Psoas muscle (tissue), 8 donors: ENCODE results near the gene FRAT2. TPM values are rescaled to one million over a fixed set of nuclear protein-coding genes. Genes with fewer than 3 reads are reported as not detected.

ENCODE experiments used
- ATAC-seq, 4 donors: fragments of 200-7000 bp; cut with Tn5 transposase; one replicate each; pipeline ENCODE4 v1.9.1; 2020; ENCODE audit warnings: moderate library complexity in 3 of 4, mild to moderate bottlenecking in 2 of 4
- DNase-seq, 2 donors: peaks; one replicate each; pipeline ENCODE4 v3.0.0-alpha.2; 2020
- H3K27ac ChIP-seq: fragments of 200-600 bp; one replicate; pipeline ENCODE4 v1.8.0; 2022
- H3K27me3 ChIP-seq, 3 donors: fragments of 200-600 bp in 1 of 3; one replicate each; pipeline versions ENCODE4 v1.6.1 to v1.8.0; 2013 to 2022; ENCODE audit warnings: low read length in 2 of 3, mild to moderate bottlenecking in 2 of 3, moderate library complexity in 1 of 3; ENCODE audit not compliant: insufficient read depth in 3 of 3
- H3K36me3 ChIP-seq, 2 donors: fragments of 200-600 bp in 1 of 2; one replicate each; pipeline versions ENCODE4 v1.6.1 to v1.8.0; 2013 to 2022; ENCODE audit warnings: low read depth in 1 of 2, mild to moderate bottlenecking in 1 of 2, moderate library complexity in 1 of 2; ENCODE audit not compliant: insufficient read depth in 1 of 2
- H3K4me1 ChIP-seq: fragments of 200-600 bp; one replicate; pipeline ENCODE4 v1.8.0; 2022
- H3K4me3 ChIP-seq: fragments of 200-600 bp; one replicate; pipeline ENCODE4 v1.8.0; 2022; ENCODE audit warnings: mild to moderate bottlenecking
- H3K9me3 ChIP-seq: fragments of 200-600 bp; one replicate; pipeline ENCODE4 v1.8.0; 2022
- WGBS, 3 donors: extraction: QIAGEN DNeasy Blood & Tissue Kit; methylation state at CpG; one replicate each; pipeline versions ENCODE4 v1.1.6 to v1.1.7; 2013; 5-methylcytosine and 5-hydroxymethylcytosine counted together
- intact Hi-C, 2 donors: fragments of 100-400 bp; cut with DNase I; formaldehyde crosslinking; loops; one replicate each; pipeline versions ENCODE4 v1.11.0 to v1.14.2; 2022
- polyA plus RNA-seq, 3 donors: library from polyadenylated mRNA; stranded (reverse); fragments of 200-250 nt; gene quantifications; one replicate each; pipeline ENCODE4 v1.2.3, GENCODE V29; 2013
- total RNA-seq, 4 donors: library from RNA; stranded (reverse); fragmentation: NEBNext Ultra II Directional in 2 of 4; extraction: Animal tissue kit (Norgen Biotek cat#: 25700) in 2 of 4; gene quantifications; one replicate each; pipeline versions ENCODE4 v1.2.1 to v1.2.4, GENCODE V29; 2021 to 2023
- TF ChIP-seq, protein P1 (sequence below): fragments of 200-600 bp; IDR thresholded peaks from one replicate; pipeline ENCODE4 v1.8.0; 2022; ENCODE audit warnings: antibody characterized with exemption
- donor health status: healthy with polysubstance abuse.
- donor health status: DM: no; HTN: no; CAD: no; lungs with moderate emphysema.
- donor health status: Bipolar disorder and iron deficiency.
- donor health status: healthy.
- donor health status: DM: yes; HTN: yes; CAD: no.
- donor health status: DM: no; HTN: no; CAD: no.
- donor health status: DM: no; HTN: no; CAD: no.
- donor health status: DM: yes; HTN: yes; CAD: no.

FRAT2 gene
- total and polyA plus RNA-seq, 7 donors = 3.2 to 28.4 (median 7.3) TPM

DNA sequence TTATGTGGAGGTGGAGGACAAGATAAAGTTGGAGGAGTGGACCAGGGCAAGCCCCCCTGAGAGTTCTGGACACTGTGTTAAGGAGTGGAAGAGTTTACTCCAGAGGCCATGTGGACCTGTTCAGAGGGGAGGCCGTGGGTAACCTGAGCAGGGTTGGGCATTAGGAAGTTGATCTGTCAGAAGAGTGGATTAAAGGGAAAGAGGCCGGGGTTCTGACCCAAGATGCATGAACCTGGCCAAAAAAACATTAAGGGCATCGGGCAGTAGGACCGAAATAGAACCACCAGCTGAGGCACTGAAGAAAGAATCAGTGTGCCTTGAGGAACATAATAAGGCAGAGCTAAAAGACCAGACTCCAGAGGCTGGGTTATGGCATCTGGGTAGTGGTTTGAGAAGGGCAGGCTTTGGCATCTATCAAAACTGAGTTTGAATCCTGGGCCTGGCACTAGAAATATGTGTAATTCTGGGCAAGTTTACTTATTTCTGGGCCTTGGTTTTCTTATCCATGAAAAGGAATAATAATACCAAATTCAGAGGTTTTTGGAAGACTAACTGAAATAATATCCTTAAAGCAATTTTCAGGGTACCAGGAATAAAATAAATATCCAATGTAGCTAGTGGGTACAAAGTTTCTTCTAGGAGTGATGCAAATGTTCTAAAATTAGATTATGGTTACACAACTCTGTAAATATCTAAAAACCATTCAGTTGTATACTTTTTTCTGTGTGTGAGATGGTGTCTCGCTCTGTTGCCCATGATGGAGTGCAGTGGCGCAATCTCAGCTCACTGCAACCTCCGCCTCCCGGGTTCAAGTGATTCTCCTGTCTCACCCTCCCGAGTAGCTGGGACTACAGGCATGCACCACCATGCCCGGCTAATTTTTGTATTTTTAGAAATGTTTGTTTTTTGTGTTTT, 26.4 kb downstream of the FRAT2 start:
- Histone ChIP-seq H3K4me1 (peaks cover 9% of the 10 kb centered on the region), H3K9me3 (no peaks in the 10 kb centered on the region), H3K4me3 (no peak overlapping the region), H3K27ac (peak overlapping the region; percentile 68), H3K36me3 (no peaks in the 10 kb centered on the region), H3K27me3 (no peaks in the 10 kb centered on the region)
- intact Hi-C loops = no loop called here
- 57 to 73% (median 63%) methylated on average over 10 of the region's 10 CpGs for WGBS, 3 donors
- TF ChIP-seq, protein P1, sequence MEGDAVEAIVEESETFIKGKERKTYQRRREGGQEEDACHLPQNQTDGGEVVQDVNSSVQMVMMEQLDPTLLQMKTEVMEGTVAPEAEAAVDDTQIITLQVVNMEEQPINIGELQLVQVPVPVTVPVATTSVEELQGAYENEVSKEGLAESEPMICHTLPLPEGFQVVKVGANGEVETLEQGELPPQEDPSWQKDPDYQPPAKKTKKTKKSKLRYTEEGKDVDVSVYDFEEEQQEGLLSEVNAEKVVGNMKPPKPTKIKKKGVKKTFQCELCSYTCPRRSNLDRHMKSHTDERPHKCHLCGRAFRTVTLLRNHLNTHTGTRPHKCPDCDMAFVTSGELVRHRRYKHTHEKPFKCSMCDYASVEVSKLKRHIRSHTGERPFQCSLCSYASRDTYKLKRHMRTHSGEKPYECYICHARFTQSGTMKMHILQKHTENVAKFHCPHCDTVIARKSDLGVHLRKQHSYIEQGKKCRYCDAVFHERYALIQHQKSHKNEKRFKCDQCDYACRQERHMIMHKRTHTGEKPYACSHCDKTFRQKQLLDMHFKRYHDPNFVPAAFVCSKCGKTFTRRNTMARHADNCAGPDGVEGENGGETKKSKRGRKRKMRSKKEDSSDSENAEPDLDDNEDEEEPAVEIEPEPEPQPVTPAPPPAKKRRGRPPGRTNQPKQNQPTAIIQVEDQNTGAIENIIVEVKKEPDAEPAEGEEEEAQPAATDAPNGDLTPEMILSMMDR = no peak
- peak; percentile 46 to 77 (median 66) for ATAC-seq
- no peak for DNase-seq

DNA sequence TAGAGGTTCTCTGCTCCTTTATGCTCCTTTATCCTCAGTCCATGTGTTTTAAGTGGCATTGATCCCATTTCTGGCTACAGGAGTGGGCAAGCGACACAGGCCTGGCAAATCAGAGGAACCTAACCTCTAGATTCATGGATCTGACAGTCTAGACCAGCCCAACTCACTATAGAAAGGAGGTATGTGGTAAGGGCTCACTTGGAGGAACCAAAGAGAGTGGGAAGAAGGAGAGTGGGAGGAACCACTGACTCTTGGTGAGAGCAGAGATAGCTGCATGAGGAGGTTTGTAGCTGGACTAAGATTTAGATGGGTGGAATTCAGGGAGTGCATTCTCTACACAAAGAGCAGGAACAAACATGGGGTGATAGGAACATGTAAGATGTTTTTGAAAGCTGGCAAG, 27.1 kb downstream of the FRAT2 start:
- DNase-seq (no peak), ATAC-seq (peak in 3 of 4 donors; percentile 3 to 42 (median 26))
- no peaks in the 10 kb centered on the region for H3K36me3 ChIP-seq
- H3K9me3 ChIP-seq = no peaks in the 10 kb centered on the region
- intact Hi-C loops = no loop called here
- H3K4me3 ChIP-seq = no peak overlapping the region
- no peaks in the 10 kb centered on the region for H3K27me3 ChIP-seq
- TF ChIP-seq, protein P1 = no peak
- peak overlapping the region; percentile 68 for H3K27ac ChIP-seq
- whole genome bisulfite sequencing, 3 donors = 31 to 70% (median 59%) methylated on average over 1 of the region's 1 CpG
- H3K4me1 ChIP-seq = peaks cover 9% of the 10 kb centered on the region

DNA sequence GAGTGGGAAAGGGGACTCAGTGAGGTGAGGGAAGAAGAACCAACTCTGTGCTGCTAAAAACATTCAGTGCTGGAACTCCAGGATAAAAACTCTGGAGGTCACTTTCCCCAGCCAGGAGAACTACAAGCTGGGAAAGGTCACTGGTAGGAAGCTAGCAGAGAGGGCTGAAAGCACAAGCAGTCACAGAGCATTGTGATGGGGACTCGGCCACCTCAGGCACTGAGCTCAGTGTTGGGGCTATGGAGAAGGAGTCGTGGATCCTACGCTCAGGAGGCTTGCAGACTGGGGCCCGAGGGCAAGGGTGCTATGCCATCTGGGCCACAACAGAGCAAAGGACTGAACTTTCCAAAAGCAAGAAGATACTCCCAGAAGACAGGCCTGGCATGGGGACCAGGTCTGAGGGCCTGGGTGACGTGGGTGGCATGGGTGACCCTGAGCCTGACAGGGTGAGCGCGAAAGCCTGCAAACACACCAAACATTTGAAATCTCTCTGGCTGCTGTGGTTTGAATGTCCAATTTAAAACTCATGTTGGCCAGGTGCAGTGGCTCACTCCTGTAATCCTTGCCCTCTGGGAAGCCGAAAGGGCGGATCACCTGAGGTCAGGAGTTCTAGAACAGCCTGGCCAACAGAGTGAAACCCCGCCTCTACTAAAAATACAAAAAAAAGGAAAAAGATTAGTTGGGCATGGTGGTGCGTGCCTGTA, 32.3 kb downstream of the FRAT2 start:
- no peaks in the 10 kb centered on the region for H3K4me1 ChIP-seq
- no peak for DNase-seq
- TF ChIP-seq, protein P1 = no peak
- no peak for ATAC-seq
- no peak overlapping the region for H3K27ac ChIP-seq
- H3K27me3 ChIP-seq = peaks cover 0 to 2% (median 0%) of the 10 kb centered on the region in 3 donors
- intact Hi-C loops = no loop called here
- no peak overlapping the region for H3K4me3 ChIP-seq
- WGBS, 3 donors = 89 to 92% (median 90%) methylated on average over 11 of the region's 11 CpGs
- no peaks in the 10 kb centered on the region for H3K9me3 ChIP-seq
- no peaks in the 10 kb centered on the region for H3K36me3 ChIP-seq

DNA sequence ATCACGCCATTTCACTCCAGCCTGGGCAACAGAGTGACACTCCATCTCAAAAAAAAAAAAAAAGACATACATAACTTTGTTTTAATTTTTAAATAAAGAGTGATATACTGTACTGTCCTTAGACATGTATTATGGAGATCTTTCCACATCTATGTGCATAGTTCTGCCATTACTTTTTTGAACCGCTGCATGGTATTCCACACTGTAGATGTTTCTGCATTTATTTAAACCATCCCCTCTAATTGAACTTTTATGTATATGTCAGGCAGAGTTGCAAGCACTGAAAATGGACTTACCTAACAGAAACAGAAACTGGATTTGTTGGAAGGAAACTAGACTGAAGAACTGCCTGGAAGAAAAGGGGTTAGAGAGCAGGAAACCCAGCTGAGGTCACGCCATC, 33.5 kb downstream of the FRAT2 start:
- WGBS, 3 donors = 89 to 96% (median 93%) methylated on average over 3 of the region's 3 CpGs
- H3K4me3 ChIP-seq = no peak overlapping the region
- TF ChIP-seq, protein P1 = no peak

More for the DNA sequence above, 33.5 kb downstream of the FRAT2 start:
- intact Hi-C loops = no loop called here
- Histone ChIP-seq H3K27ac (no peak overlapping the region), H3K9me3 (no peaks in the 10 kb centered on the region), H3K27me3 (peaks cover 0 to 2% (median 0%) of the 10 kb centered on the region in 3 donors), H3K4me1 (no peaks in the 10 kb centered on the region), H3K36me3 (no peaks in the 10 kb centered on the region)
- ATAC-seq (no peak), DNase-seq (no peak)
